Posterior vena cava (tissue), 2 donors: Measurements from ENCODE around the gene BNC2. TPM values are rescaled to one million over a fixed set of nuclear protein-coding genes. Genes with fewer than 3 reads are reported as not detected.
A peak's percentile ranks its signal among the peaks of the same experiment; 100 is the strongest.

ENCODE experiments used
- DNase-seq: peaks from one replicate; pipeline ENCODE4 v3.0.0-alpha.2; 2020; ENCODE audit warnings: low spot score
- intact Hi-C, 2 donors: fragments of 100-400 bp; cut with DNase I; formaldehyde crosslinking; loops; one replicate each; pipeline versions ENCODE4 v1.14.1 to v1.14.2; 2022 to 2023
- total RNA-seq, 2 donors: library from RNA; stranded (reverse); fragmentation: NEBNext Ultra II Directional; extraction: Animal tissue kit (Norgen Biotek cat#: 25700); gene quantifications; one replicate each; pipeline ENCODE4 v1.2.1, GENCODE V29; 2021
- donor health status: DM: yes; HTN: yes; CAD: no.
- donor health status: DM: yes; HTN: yes; CAD: no.

BNC2 gene
- total RNA-seq, 2 donors from 2014 or later, result 61.2 to 76.0 TPM

GRCh38 chr9:16670791-16671190 lies 199.7 kb downstream of the BNC2 start:
- intact Hi-C loops, result no loop called here
- no peak for DNase-seq

- intact Hi-C loops, result no loop called here
- DNase-seq, result no peak
These were observed 201.7 kb downstream of the BNC2 start for GRCh38 chr9:16668734-16669295.

- intact Hi-C loops, result no loop called here
- no peak for DNase-seq
These were observed 206.3 kb downstream of the BNC2 start for GRCh38 chr9:16664211-16664610.

- intact Hi-C loops, result no loop called here
- DNase-seq, result no peak
These were observed 208.7 kb downstream of the BNC2 start for GRCh38 chr9:16661816-16662215.

- intact Hi-C loops, result no loop called here
These were observed 211.4 kb downstream of the BNC2 start for GRCh38 chr9:16659096-16659495.

GRCh38 chr9:16656432-16657169 lies 213.9 kb downstream of the BNC2 start:
- intact Hi-C loops, result no loop called here
- no peak for DNase-seq

More at GRCh38 chr9:16659096-16659495, 211.4 kb downstream of the BNC2 start:
- DNase-seq, result no peak

- intact Hi-C loops, result no loop called here
- DNase-seq, result no peak
These were observed 215.8 kb downstream of the BNC2 start for GRCh38 chr9:16654596-16655126.

GRCh38 chr9:16653491-16654399 lies 216.7 kb downstream of the BNC2 start:
- intact Hi-C loops, result no loop called here

GRCh38 chr9:16652582-16652981 lies 217.9 kb downstream of the BNC2 start:
- no peak for DNase-seq
- intact Hi-C loops, result no loop called here

More at GRCh38 chr9:16653491-16654399, 216.7 kb downstream of the BNC2 start:
- DNase-seq, result no peak

- intact Hi-C loops, result no loop called here
- no peak for DNase-seq
These were observed 219.0 kb downstream of the BNC2 start for GRCh38 chr9:16651446-16651964.

GRCh38 chr9:16645970-16646369 lies 224.5 kb downstream of the BNC2 start:
- intact Hi-C loops, result no loop called here
- no peak for DNase-seq

GRCh38 chr9:16642421-16643109 lies 227.9 kb downstream of the BNC2 start:
- DNase-seq, result no peak
- intact Hi-C loops, result no loop called here

GRCh38 chr9:16640649-16641048 lies 229.8 kb downstream of the BNC2 start:
- intact Hi-C loops, result no loop called here

GRCh38 chr9:16639644-16640043 lies 230.8 kb downstream of the BNC2 start:
- DNase-seq, result no peak
- intact Hi-C loops, result loop anchor here in 1 of 2 donors (10.0 kb wide), 1 partner anchor 65 kb away; no protein-coding TSS in a partner anchor

More at GRCh38 chr9:16640649-16641048, 229.8 kb downstream of the BNC2 start:
- no peak for DNase-seq

GRCh38 chr9:16637911-16638310 lies 232.6 kb downstream of the BNC2 start:
- intact Hi-C loops, result loop anchor here in 1 of 2 donors (10.0 kb wide), 1 partner anchor 67 kb away; no protein-coding TSS in a partner anchor

GRCh38 chr9:16637218-16637617 lies 233.3 kb downstream of the BNC2 start:
- intact Hi-C loops, result loop anchor here in 1 of 2 donors (10.0 kb wide), 1 partner anchor 68 kb away; no protein-coding TSS in a partner anchor
- no peak for DNase-seq

More at GRCh38 chr9:16637911-16638310, 232.6 kb downstream of the BNC2 start:
- no peak for DNase-seq

- no peak for DNase-seq
- intact Hi-C loops, result loop anchor here in 1 of 2 donors (10.0 kb wide), 1 partner anchor 71 kb away; no protein-coding TSS in a partner anchor
These were observed 236.7 kb downstream of the BNC2 start for GRCh38 chr9:16633794-16634193.

- intact Hi-C loops, result no loop called here
- no peak for DNase-seq
These were observed 242.1 kb downstream of the BNC2 start for GRCh38 chr9:16628413-16628812.

GRCh38 chr9:16627967-16628366 lies 242.5 kb downstream of the BNC2 start:
- intact Hi-C loops, result no loop called here
- peak; percentile 77 for DNase-seq
